GM12891 (cell line): ENCODE measurements around the gene GFPT1.

Experiments used
- PAX5 ChIP-seq: IDR thresholded peaks from 2 replicates; pipeline ENCODE4 v1.6.1; 2011; ENCODE audit warnings: low read length, moderate library complexity, mild to moderate bottlenecking; ENCODE audit not compliant: insufficient read depth, severe bottlenecking
- POLR2A ChIP-seq: IDR thresholded peaks from 2 replicates; pipeline ENCODE4 v1.6.1; 2011; ENCODE audit warnings: low read depth, low read length, control low read depth
- POU2F2 ChIP-seq: IDR thresholded peaks from 2 replicates; pipeline ENCODE4 v1.6.1; 2011; ENCODE audit warnings: low read depth, mild to moderate bottlenecking, control low read depth, low read length, moderate library complexity
- SPI1 ChIP-seq: IDR thresholded peaks from 2 replicates; pipeline ENCODE4 v1.6.1; 2011; ENCODE audit warnings: low read depth, low read length, control low read depth

DNA sequence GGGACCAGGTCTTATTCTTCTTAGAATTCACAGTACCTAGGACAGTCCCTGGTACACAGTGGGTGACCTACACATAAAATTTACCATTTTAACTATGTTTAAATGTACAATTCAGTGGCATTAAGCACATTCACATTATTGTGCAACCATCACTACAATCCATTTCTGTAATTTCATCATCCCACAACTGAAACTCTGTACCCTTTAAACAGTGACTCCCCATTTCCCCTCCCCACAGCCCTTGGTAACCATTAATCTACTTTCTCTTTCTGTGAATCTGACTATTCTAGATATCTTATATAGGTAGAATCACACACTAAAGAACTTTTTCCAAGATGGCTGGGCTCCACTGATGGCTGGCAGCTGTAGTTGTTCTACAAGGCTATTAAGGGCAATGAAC is 41.6 kb downstream of the GFPT1 start:
- no peak for TF ChIP-seq SPI1
- TF ChIP-seq POLR2A: no peak
- no peak for TF ChIP-seq PAX5
- no peak for TF ChIP-seq POU2F2
